Dedifferentiated amniotic fluid mesenchymal stem cell (primary cell): Measurements from ENCODE around the gene SELENON.
"Not testable (repeated sequence)": the region's sequence is repeated elsewhere in the genome, so short reads cannot be mapped to it uniquely, and the experiment has no call there.

Experiments used
- DNase-seq: peaks from one replicate; pipeline ENCODE4 v3.0.0-alpha.2; 2016; ENCODE audit errors: extremely low spot score

The SELENON gene

DNA sequence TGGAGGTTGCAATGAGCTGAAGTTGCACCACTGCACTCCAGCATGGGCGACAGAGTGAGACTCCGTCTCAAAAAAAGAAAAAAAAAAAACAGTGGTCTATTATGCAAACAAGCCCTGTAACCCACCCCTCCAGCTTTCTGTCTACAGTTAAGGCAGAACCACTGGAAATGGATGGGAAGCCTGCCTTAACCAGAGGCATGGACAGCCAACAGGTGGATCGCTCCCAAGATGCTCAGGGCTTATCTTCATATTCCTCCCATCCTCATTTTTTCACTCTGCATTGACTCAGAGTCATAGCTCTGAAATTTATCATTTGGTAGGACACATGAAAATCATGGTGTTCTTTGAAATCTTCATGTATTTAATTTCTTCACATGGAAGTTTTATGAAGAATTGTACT, 28.5 kb downstream of the SELENON start:
- DNase-seq, result no peak

GRCh38 chr1:25829046-25829445, 29.1 kb downstream of the SELENON start:
- DNase-seq, result no peak

DNA sequence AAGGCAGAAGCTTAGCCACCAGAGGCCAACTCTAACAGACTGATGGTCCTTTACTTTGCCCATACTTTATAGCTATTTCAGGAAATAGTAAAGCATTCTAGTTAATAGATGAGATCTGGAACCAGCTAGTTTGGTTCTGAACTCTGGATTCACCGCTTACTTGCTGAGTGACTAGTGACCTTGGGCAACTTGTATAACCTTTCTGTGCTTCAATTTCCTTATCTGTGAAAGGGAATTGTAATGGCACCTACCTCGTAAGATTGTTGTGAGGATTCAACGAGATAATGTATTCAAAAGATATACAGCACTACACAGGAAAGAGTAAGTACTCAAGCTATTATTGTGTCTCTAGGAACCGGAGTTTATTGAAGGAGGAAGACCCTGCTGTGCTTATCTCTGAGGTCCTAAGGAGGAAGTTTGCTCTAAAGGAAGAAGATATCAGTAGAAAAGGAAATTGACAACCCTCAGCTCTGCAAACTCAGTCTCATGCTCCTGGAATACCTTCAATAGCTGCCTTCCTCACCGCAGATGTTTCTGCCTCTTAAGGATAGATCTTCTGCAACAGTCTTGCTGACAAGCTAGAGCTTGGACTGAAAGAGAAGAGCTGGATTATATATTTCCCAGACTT, 31.7 kb downstream of the SELENON start:
- no peak for DNase-seq

GRCh38 chr1:25832336-25833037, 32.5 kb downstream of the SELENON start:
- no peak for DNase-seq

- DNase-seq, result no peak
These were observed 33.2 kb downstream of the SELENON start for GRCh38 chr1:25833158-25833557.

DNA sequence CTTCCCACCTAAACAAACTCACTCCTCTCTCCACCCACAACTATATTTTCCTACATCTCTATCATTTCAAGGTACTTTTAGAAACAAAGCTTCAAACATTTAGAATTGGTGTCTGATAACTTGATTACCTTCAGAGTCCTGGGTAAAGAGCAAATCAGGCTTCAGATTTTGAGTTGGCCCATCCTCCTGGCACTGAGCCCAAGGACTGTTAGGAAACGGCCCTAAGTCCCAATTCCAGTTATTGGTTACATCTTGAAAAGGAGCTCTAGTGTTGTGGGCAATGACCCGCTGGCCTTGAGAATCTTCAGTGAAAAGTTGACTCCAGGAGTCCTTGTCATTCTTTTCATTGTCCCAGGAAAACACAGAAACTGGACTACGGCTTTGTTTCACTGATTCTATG, 34.9 kb downstream of the SELENON start:
- no peak for DNase-seq

DNA sequence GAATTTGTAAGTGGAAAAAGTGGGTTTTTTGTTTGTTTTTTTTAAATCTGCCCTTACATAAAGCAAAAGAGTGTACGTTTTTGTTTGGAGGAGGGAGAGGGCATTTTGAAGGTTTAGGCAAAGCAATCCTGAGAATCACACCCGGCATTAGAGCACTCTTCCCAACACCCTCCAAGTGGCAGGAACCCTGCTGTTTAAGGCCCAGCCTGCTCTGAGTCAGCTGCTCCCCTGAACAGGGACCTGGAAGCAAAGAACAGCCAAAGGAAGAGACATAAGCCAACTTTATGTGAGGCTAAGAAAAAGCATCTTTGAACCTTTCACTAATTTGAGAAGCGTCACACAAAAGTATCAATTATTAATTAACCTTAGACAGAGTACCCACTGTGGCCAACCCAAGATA, 36.7 kb downstream of the SELENON start:
- DNase-seq, result no peak

DNA sequence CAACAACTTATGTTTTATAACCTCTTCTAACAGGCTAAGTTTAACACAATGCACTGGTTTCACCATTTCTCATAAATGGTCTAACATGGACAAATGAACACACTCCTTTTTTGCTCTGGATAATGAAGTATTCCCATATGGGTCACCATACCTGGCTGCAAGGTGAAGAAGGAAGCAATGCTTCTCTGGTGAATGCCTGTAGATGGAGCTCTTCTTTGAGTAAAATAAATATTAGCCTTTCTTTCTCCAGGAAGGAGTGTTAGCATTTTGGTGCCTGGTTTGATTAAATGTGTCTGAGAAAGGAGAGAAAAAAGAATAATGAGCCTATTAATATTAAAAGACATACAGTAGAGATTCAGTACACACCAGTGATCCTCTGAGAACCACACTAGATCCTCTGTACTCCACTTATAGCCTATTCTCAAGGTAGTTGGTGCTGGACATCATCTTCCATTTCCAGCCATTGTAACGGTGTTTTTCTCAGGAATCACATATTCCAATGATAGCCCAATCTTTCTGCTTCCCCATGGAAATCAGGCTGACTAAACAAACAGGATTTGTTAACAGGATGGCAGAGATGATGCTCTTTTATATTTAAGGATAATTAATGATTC, 37.4 kb downstream of the SELENON start:
- DNase-seq, result no peak

DNA sequence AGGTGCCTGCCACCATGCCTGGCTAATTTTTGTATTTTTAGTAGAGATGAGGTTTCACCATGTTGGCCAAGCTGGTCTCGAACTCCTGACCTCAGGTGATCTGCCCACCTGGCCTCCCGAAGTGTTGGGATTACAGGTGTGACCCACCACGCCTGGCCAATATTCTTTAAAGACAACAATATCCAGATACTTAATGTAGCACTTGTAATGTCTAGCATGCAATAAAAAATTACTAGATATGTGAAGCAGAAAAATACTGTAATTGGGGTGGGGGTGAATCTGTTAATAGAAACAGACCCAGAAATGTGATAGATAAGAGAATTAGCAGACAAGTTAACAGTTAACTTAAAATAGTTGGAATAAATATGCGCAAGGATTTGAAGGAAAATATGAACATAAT, 39.8 kb downstream of the SELENON start:
- DNase-seq, result not testable (repeated sequence)

DNA sequence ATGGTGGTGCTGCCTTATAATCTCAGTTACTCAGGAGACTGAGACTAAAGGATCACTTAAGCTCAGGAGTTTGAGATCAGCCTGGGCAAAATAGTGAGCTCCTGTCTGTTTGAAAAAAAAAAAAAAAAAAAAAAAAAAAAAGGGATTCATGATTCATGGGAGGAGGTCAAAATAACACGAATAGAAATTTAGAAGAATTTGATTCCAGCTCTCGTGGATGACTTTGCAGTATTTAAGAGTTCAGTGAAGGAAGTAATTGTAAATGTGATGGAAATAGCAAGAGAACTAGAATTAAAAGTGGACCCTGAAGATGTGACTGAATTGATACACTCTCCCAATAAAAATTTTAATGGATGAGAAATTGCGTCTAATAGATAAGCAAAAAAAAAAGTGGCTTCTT, 43.5 kb downstream of the SELENON start:
- DNase-seq, result no peak

DNA sequence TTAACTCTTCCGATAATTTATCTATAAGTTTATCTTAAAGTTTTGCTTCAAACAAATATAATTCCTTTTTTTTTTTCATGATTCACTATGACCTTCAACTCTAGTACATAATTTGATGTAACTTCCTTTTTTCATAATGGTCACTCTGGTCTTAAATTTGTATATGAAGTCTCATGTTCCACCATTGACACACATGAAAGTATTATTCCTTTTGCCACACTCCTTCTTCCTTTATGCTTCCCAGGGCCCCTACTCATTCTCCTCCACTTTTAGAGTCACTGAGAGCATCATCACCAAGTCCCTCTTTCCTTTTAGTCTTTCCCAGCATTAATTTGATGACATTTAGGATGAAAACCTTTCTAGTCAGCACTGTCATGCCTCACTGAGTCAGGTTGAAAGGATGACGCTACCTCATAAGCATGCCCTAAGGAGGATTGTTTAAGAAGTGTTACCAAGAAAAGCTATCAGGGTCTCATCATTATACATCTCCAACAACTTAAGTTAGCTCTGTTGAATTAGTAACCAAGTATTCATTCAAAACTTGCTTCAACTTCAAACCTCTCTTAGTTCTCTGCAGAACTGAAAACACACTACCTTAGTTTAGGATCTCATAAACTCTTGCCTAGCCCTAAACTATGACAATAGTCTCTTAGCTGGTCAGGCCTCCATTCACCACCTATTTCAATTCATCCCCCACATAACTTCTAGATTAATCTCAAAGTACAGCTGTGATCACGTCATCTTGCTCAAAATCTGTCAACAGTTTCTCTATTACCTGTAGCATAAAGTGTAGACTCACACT, 44.7 kb downstream of the SELENON start:
- no peak for DNase-seq

- no peak for DNase-seq
These were observed 45.7 kb downstream of the SELENON start for GRCh38 chr1:25845664-25846063.

DNA sequence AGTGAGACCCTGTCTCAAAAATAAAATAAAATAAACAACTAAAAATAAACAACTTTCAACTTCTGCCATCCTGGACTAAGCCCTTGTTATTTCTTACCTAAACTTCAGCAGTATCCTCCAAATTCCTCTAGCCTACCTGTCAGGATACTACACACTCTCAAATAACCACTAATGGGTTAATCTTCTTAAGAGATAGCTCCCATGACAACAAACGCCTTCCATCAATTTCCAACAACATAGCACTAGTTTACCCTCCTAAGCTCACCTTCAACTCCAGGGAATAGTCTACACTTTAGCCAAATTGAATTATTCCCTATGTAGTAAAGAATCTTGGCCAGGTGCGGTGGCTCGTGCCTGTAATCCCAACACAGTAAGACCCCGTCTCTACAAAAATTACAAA, 47.9 kb downstream of the SELENON start:
- DNase-seq, result no peak

DNA sequence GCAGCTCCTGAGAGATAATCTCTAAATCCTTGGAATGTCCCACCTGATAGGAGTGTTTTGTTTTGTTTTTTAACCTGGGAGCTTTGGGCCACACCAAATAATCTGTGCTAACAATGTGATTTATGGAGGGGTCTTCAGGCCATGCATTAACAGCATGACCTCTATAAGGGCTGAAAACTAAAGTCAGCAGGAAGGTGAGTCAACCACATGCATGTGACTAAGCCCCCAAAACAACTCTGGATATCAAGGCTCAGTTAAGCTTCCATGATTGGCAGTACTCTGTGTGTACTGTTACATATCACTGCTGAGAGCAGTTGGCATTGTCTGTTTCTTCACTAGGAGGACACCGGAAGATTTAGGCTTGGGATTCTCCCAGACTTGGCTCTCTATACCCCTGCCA, 48.5 kb downstream of the SELENON start:
- DNase-seq, result no peak

DNA sequence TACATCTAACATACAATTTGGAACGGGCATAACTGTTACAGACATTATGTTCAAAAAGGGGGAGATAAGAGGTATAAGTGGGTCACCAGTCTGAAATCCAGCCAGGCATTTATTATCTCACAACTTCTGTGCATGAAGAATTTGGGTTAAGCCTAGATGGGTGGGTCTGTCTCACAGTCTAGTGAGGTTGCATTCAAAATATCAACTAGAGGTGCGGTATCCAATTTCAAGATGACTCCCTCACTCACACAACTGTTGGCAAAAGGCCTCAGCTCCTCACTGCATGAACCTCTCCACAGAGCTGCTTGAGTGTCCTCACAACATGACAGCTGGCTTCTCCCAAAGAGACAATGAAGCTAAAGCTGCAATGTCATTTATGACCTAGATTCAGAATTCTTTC, 54.6 kb downstream of the SELENON start:
- no peak for DNase-seq

- no peak for DNase-seq
These were observed 56.9 kb downstream of the SELENON start for GRCh38 chr1:25856856-25857255.

- no peak for DNase-seq
These were observed 58.5 kb downstream of the SELENON start for GRCh38 chr1:25858494-25858893.

GRCh38 chr1:25858906-25859789, 59.2 kb downstream of the SELENON start, which contains the start of gene AUNIP:
AUNIP (minus strand) TSS chr1:25859457; CDS start chr1:25859357, 100 bp downstream.
- DNase-seq, result peak; percentile 77

- no peak for DNase-seq
These were observed 61.6 kb downstream of the SELENON start for GRCh38 chr1:25861316-25862286.
